Left renal pelvis (tissue), 4 donors: ENCODE data around the gene GRIK2. TPM values are rescaled to one million over a fixed set of nuclear protein-coding genes. Genes with fewer than 3 reads are reported as not detected.

Source experiments
- DNase-seq, 4 donors: peaks; one replicate each; pipeline ENCODE4 v3.0.0-alpha.2; 2013; ENCODE audit warnings: low read depth in 4 of 4, low spot score in 3 of 4
- polyA plus RNA-seq, 4 donors: library from polyadenylated mRNA; unstranded; fragments of 120-200 nt; gene quantifications; one replicate each; pipeline ENCODE4 v1.2.1, GENCODE V29; 2013; ENCODE audit not compliant: insufficient read length in 4 of 4

GRIK2 gene
- polyA plus RNA-seq, 4 donors, result 1.3 to 18.0 (median 14.9) TPM

DNA sequence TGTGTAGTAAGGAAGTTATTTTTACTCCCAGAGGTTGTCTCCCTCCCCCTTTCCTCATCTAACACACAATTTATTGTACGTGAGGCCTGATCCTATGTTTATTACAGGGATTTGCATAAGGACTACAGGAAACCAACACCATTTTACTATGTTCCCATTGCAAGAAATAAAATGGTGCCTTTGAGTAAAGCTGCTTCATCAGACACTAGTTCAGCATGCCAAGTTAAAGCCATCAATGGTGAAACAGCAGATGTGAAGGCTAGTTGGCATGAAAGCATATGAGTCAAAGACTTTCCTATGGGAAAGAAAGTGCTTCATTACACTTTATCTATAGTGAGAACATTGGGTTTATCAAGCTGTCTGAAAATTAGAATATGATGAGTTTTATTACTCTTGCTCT lies 543.0 kb downstream of the GRIK2 start:
- DNase-seq, result no peak

DNA sequence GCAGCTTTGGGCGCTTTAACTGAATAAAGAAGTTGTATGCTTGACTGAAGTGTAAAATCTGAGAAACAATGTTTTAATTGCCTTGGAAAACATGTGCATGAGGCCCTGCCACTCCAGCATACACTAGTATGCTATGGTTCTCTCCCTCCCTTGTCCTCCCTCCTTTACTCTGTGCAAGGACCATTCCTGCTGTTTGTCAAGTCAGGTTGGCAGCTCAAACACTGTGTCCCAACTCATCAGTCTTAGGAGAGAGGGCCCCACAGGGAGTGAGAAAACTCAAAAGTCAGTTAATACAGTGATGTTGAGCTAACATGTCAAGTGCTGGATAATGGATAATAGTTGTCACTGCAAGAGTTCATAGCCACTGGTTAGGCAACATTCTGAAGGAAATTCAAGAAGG lies 543.6 kb downstream of the GRIK2 start:
- DNase-seq, result no peak

DNA sequence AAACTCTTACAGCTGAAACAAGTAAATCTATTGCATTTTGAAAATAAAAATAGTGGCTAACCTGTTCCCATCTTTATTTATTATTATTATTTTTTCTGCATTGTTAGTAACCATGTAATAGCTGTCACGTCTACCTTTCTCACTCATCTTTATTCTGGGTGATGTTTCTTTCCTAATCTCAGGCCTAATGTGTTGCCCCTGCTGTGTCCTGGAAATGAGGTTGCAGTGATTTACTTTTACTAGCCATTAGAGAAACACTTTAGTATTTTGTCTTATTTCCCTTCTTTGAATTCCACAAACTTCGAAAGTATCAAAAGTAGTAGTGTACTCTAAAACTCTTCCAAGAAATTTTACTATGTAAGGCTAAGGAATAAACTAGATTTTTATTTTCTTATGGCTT lies 546.9 kb downstream of the GRIK2 start:
- no peak for DNase-seq

DNA sequence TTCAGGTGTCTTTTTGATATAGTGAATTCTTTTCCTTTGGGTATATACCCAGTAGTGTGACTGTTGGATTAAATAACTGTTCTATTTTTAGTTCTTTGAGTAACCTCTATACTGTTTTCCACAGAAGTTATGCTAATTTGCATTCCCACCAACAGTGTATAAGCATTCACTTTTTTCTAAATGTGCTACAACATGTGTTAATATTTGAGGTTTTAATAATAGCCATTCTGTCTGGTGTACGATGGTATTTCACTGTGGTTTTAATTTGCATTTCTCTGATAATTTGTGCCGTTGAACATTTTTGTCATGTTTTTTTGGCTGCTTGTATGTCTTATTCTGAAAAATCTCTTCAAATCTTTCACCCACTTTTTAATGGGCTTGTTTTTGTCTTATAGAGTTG lies 563.5 kb downstream of the GRIK2 start:
- no peak for DNase-seq

DNA sequence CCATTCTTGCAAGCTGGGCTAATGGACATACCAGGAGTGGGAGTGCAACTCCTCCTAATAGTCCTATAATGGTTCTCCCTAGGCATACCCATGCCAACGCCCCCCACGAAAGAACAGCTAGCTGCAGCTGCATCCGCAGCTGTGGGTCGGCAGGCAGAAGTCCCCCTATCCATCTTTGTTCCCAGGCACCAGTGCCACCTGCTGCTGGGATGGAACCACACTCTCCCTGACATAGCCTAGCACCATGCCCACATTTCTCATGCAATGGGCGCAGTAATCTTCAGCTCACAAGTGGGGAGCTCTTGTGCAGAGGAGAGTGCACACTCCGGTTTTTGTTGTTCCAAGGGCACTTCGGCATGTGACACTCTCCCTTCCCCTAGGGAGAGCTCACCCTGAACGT lies 567.8 kb downstream of the GRIK2 start:
- DNase-seq, result no peak

DNA sequence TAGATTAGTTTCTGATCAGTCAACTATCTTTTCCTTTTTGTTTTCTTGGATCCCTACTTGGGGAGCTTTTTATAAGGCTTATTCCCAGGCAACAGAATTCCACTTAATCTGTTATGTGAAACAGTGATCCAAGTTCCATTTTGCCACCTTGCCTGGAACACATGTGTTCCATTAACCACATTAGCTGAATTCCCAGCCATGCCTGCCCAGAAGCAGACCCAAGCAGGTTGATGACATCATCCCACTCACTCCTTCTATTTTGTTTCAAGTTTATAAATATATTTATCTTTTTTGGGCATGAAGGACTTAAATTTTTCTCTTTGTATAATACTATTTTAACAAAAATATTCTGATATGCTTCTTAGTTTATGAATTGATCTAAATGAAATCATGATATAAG lies 587.4 kb downstream of the GRIK2 start:
- no peak for DNase-seq

DNA sequence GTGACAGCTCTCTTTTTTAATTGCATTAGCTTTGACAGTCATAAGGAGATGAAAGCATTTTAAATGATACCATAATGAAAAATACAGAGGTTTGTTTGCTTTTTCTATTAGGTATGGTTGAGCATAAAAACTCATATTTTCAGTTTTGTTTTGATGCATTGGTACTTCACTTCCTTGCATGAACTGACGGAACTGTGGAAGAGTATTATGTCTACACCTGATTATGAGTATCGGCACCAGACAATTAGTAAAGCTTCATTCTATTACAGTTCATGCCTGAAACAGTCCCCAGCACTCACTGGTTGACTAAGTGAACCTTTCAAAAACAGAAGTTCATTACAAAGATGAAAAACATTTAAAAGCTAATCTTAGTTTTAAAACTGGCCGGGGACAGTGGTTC lies 593.0 kb downstream of the GRIK2 start:
- no peak for DNase-seq

DNA sequence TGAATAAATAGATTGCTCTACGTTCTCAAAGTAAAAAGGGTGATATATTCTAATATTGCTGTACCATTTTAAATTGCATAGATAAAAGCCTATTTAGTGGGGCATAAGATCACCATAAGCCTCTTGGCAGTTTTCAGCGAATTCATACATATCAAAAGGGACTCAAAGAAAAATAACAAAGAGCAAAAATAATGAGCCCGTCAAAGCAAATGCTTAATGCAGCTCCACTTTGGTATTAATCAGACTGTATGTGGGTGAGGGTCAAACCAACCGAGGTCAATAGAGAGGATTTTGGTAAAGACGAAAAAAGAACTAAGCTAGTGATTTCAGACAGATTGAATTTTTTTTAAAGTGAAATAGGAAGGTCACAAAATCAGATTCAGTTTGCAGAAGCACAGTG lies 598.8 kb downstream of the GRIK2 start:
- no peak for DNase-seq

DNA sequence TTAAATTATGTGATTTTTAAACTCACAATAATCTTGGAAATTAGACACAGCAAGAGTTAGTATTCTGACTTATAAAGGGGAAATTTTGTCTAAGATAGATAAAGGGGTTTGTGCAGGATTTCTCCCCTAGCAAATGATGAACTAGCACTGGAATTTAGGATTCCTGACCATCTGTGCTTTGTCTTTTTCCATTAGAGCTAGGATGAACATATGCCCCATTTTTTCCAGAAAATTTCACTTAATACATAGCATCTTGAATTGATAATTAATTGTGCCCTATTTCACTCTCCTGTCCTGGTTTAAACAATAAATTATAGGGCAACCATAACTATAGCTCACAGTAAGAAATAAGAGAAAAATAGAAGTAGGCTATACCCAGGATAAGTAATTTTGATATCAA lies 601.0 kb downstream of the GRIK2 start:
- DNase-seq, result no peak

DNA sequence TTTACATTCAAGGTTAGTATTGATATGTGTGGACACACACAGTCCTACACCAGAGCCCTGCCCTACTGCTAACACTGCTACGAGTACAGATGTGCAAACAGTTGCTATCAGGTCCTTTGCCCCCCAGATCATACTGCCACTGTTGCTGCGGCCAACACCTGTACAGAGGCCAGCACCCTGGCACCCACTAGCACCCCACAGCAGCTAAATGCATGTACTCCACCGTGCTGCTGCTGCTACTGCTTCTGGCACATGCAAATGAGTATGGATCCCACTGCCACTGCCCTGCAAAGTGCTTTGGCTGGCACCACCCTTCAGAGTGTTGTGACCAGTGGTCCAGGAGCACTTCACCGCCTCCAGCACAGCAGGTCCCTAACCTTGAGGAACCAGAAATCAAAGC lies 621.9 kb downstream of the GRIK2 start:
- no peak for DNase-seq

DNA sequence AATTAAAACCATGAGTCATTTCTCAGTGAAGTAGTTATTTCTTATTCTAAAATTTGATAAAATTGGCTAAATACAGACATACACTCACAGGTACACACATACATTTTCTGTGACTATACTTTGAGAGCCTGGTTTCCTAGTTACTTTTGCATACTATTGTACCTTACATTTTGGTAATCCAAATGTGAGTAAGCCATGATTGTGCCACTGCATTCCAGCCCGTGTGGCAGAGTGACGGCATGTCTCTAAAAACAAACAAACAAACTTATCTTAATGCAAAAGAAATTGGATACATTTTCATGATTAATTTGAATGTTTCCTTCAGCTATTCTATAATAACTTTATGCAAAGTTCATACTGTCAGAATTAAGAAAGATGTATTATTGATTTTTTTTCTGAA lies 628.8 kb downstream of the GRIK2 start:
- no peak for DNase-seq

DNA sequence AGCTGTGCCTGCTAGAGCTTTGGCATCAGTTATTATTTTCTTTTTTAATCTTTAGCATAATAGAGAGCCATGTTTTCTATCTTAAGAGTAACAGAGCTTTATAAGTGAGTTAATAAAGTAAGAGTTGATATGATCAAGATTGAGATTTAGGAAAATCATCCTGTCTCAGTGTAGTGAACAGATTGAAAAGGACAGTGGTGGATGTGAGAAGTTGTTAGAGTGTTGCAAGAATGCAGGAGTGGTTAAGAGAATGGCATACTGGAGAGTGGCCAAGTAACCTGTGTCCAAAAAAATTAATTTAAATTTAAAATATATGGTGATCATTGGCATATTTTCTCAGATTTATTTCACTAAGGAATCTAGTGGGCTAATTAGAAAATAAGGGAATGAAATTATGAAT lies 629.3 kb downstream of the GRIK2 start:
- no peak for DNase-seq

DNA sequence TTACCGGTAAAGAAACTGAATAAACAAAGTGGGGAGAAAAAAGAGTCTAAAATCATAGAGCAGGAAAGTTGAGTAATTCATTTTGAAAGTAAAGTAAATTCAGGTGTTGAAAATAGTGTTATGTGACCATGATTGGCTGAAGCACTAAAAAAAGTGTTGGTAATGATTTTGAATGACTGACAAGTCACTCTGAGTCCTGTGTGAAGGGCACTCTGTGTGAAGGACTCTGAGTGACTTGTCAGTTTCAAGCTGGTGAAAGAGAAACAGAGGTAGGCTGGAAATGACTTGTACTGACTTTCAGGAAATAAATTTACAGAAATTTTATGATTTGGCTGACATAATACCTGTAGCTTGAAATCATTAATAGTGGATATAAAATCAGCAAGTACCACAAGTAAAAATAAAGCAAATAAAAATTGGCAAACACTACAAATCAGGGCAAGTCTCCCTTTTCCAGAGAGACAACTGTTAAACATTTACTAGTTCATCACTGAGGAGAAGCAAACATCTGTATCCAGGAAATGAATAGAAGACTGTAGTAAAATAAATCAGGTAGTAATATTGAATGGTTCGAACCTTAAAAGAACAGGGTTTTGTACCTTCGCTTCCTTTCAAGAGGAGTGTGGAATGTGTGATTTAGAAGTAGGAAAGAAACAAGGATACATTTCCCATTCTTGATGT lies 630.6 kb downstream of the GRIK2 start:
- DNase-seq, result no peak

DNA sequence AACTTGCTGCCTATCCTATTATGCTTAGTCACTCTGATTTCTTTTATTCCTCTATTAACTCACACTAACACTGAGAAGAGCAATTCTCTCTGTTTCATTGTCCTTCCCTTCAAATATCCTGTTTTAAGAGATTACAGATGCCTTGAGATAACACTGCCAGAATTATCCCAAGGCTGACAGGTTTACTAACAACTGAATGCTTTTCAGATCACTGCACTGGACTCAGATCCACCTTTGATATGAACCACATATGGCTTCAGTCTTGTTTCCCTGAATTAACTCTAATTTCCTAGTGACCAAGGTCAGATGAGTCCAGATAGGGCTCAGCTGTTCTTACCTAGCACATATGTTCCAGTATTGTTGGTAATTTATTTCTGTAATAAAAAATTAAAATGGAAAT lies 633.1 kb downstream of the GRIK2 start:
- no peak for DNase-seq

DNA sequence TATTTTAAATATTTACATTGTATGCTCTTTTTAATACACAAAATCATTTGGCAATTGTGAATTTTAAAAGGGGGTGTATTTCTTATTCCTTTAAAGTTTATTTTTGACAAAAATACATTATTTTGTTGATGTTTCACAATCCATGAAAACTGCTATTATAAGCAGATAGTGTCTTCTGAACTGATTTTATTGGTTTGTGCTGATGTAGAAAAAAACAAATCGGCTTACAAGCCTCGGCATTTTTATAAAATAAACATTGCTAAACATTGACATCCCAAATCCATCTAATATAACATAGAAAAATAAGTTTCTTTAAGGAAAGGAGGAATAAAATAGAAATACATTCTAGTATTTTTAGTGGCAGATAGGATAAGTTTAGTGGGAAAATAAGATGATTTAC lies 634.7 kb downstream of the GRIK2 start:
- no peak for DNase-seq

DNA sequence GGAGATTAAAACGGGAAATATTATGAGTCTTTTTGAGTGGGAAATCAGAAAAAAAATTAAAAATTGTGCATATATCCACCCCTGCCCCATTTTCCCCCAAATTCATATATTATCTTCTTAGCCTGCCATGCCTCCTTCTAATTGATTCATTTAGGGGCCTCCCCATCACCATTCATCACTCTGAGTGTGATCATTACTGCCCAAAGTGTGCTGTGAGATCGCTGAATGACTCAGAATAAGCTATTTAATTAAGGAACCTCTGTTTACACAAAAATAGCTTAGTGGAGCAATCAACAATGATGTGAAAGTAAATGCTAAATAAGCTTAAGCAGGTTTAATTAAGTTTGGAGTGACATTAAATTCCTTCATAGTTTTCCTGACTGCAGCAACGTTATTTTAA lies 645.5 kb downstream of the GRIK2 start:
- DNase-seq, result no peak

DNA sequence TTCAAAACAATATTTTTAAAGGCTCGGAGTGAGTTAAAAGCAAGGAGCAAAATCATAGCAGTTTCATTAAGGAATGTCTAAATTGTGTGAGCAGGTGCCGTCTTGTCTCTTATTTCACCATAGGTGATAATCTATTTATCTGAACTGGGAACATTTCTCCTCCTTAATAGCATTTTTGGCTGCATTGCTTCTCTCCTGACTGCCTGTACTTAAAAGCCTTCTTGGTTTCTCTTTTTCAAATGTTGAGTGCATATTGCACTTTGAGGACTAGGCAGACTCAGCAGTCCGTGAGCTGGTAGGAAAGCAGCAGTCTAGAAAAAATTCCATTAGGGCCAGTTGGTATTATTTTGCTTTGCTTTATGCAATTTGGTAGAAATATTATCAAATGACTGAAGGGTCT lies 645.9 kb downstream of the GRIK2 start:
- no peak for DNase-seq

DNA sequence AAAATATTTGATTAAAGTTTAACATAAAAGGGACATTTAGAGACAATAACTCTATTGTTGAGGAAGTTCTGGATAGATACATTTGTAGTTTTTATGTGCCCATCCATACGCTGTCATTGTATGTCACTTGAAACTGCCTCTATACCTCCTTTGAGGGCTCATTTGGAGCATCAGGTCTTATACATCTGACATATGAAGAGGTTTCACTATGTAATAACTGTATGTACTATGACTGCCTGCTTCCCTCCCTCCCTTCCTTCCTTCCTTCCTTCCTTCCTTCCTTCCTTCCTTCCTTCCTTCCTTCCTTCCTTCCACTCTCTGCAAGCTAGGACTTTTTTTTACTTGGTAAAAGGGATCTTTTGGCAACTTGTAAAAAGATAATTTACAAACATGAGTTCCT lies 657.5 kb downstream of the GRIK2 start:
- no peak for DNase-seq

DNA sequence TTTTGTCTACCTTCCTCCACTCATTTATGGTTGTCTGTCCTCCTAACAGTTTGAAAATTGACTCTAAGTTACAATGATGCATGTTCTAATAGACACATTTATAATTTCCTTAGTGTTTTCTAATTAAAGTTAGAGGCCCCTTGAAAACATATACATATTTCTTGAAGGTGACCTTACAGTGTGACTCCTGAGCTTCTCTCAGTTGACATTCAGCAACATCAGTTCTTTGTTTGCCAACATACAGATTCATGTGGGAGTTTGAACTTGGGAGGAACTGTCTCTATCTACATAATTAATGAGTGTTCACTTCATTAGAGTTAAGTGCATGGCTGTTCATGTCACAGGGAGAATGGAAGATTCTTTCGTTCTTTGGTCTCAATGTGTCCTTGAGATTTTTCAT lies 658.2 kb downstream of the GRIK2 start:
- DNase-seq, result no peak

DNA sequence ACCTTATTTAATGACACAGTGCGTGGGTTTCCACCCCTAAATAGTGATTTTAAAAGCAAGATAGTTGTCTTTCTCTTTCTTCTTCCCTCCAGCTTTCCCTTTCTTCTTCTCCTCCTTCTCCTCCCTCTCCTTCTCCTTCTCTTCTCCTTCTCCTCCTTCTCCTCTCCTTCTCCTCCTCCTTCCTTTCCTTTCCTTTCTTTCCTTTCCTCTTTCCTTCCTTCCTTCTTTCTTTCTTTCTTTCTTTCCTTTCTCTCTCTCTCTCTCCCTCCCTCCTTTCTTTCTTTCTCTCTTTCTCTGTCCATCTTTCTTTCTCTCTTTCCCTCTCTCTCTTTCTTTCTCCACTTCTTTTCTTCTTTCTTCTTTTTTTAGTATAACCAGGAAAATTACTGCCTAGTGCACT lies 670.6 kb downstream of the GRIK2 start:
- DNase-seq, result no peak

DNA sequence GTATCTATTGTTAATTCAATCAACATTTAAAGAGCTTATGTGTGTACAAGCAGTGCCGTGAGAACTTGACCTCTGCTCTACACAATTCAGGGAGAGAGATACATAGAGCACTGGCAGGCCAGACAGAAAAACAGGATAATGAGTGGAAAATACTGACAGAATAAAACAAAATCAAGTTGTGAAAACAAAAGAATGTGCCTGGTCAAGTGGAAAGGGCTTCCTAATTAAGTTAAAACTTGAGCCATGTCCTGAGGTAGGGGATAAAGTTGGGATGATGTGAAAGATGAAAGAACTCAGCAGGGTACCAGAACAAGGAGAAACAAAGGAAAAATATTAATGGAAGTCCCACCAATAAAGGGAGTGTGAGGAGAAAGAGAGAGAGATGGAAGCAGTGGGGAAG lies 672.8 kb downstream of the GRIK2 start:
- DNase-seq, result no peak

DNA sequence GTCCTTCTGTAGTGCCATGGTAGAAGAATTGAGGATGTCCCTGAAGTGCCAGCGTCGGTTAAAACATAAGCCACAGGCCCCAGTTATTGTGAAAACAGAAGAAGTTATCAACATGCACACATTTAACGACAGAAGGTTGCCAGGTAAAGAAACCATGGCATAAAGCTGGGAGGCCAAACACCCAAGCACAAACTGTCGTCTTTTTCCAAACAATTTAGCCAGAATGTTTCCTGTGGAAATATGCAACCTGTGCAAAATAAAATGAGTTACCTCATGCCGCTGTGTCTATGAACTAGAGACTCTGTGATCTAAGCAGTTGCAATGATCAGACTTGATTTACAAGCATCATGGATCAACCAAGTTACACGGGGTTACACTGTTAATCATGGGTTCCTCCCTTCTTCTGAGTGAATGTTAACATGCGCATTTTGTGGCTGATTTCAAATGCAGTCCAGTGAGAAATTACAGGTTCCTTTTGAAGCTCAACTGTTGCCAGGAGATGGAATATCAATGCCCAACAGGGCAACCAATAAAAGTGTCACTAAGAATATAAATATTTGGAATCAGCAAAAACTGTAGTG lies 674.9 kb downstream of the GRIK2 start:
- DNase-seq, result no peak

DNA sequence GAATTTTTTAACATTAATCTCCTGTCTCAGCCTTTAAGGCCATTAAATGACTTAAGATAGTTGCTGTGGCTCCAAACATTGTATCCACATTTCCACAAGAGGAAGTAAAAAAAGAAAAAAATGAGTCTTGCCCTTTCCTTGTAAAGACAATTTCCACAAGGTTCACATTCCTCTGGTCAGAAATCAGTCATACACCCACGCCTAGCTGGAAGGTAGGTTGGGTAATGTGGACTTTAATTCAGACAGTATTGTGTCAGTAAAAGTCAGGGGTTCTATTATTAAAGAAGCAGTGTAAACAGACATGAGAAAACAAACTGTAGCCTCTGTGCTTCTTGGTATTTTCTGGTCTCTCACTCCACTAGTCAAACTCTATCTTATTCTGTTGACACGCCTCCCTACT lies 682.0 kb downstream of the GRIK2 start:
- no peak for DNase-seq
